Mesothelial cell of epicardium (in vitro differentiated cells): ENCODE data around the gene CDKN2B-AS1. TPM values are rescaled to one million over a fixed set of nuclear protein-coding genes. Genes with fewer than 3 reads are reported as not detected.
A peak's percentile ranks its signal among the peaks of the same experiment; 100 is the strongest.

Source experiments
- DNase-seq, 2 experiments: peaks; one replicate each; pipeline ENCODE4 v3.0.0; 2021; ENCODE audit warnings: low spot score in 2 of 2; ENCODE audit not compliant: unreplicated experiment in 2 of 2
- H3K27ac Mint-ChIP-seq: 2 replicates; pipeline ENCODE4 v1.8.0; 2021; ENCODE audit warnings: mixed read lengths
- H3K27me3 Mint-ChIP-seq: 2 replicates; pipeline ENCODE4 v1.8.0; 2021; ENCODE audit warnings: low read depth, mixed read lengths
- H3K36me3 Mint-ChIP-seq: 2 replicates; pipeline ENCODE4 v1.8.0; 2021; ENCODE audit warnings: mixed read lengths
- H3K4me1 Mint-ChIP-seq: 2 replicates; pipeline ENCODE4 v1.8.0; 2021; ENCODE audit warnings: mixed read lengths
- H3K4me3 Mint-ChIP-seq: 2 replicates; pipeline ENCODE4 v1.8.0; 2021; ENCODE audit warnings: mild to moderate bottlenecking, moderate library complexity, mixed read lengths
- H3K9me3 Mint-ChIP-seq: 2 replicates; pipeline ENCODE4 v1.8.0; 2021; ENCODE audit warnings: mixed read lengths
- CTCF ChIP-seq: fragments of 200-600 bp; sonication (generic); IDR thresholded peaks from one replicate; pipeline ENCODE4 v1.5.0; 2021; ENCODE audit warnings: antibody characterized with exemption; ENCODE audit not compliant: unreplicated experiment
- total RNA-seq: library from RNA; stranded (reverse); gene quantifications from 3 replicates; pipeline ENCODE4 v1.2.1, GENCODE V29; 2021

The CDKN2B-AS1 gene
- total RNA-seq, 1 donor from 2014 or later: 10.8 TPM

GRCh38 chr9:22134390-22134789, 139.8 kb downstream of the CDKN2B-AS1 start:
- Mint-ChIP-seq H3K4me1 (peaks cover 36% of the 10 kb centered on the region), H3K27me3 (no peaks in the 10 kb centered on the region), H3K4me3 (no peak overlapping the region), H3K9me3 (peaks cover 9% of the 10 kb centered on the region), H3K36me3 (peaks cover 4% of the 10 kb centered on the region), H3K27ac (peak overlapping the region; percentile 32)
- no peak for DNase-seq
- TF ChIP-seq CTCF: no peak

- peak overlapping the region; percentile 40 for H3K27ac Mint-ChIP-seq
- DNase-seq: no peak
- TF ChIP-seq CTCF: no peak
- peaks cover 9% of the 10 kb centered on the region for H3K9me3 Mint-ChIP-seq
- no peak overlapping the region for H3K4me3 Mint-ChIP-seq
- H3K36me3 Mint-ChIP-seq: peaks cover 4% of the 10 kb centered on the region
- no peaks in the 10 kb centered on the region for H3K27me3 Mint-ChIP-seq
- peaks cover 32% of the 10 kb centered on the region for H3K4me1 Mint-ChIP-seq
These were observed 142.0 kb downstream of the CDKN2B-AS1 start for GRCh38 chr9:22136461-22137096.

GRCh38 chr9:22138956-22139660, 144.5 kb downstream of the CDKN2B-AS1 start:
- Mint-ChIP-seq H3K27ac (no peak overlapping the region), H3K36me3 (peaks cover 4% of the 10 kb centered on the region), H3K27me3 (no peaks in the 10 kb centered on the region), H3K4me3 (no peak overlapping the region), H3K4me1 (peaks cover 35% of the 10 kb centered on the region), H3K9me3 (peaks cover 9% of the 10 kb centered on the region)
- no peak for TF ChIP-seq CTCF
- no peak for DNase-seq

GRCh38 chr9:22141908-22142307, 147.3 kb downstream of the CDKN2B-AS1 start:
- TF ChIP-seq CTCF: no peak
- Mint-ChIP-seq H3K9me3 (peaks cover 9% of the 10 kb centered on the region), H3K27me3 (no peaks in the 10 kb centered on the region), H3K4me3 (no peak overlapping the region), H3K36me3 (peaks cover 4% of the 10 kb centered on the region), H3K4me1 (peaks cover 23% of the 10 kb centered on the region), H3K27ac (no peak overlapping the region)
- no peak for DNase-seq

GRCh38 chr9:22142671-22143070, 148.1 kb downstream of the CDKN2B-AS1 start:
- no peak for TF ChIP-seq CTCF
- Mint-ChIP-seq H3K27me3 (no peaks in the 10 kb centered on the region), H3K9me3 (peaks cover 5% of the 10 kb centered on the region), H3K4me3 (no peak overlapping the region), H3K27ac (peak overlapping the region; percentile 47), H3K4me1 (peaks cover 21% of the 10 kb centered on the region), H3K36me3 (peaks cover 4% of the 10 kb centered on the region)
- DNase-seq: no peak
